GM21529 (cell line): Measurements from ENCODE around the gene ZNF205.
"Not testable (repeated sequence)": the region's sequence is repeated elsewhere in the genome, so short reads cannot be mapped to it uniquely, and the experiment has no call there.

Source experiments
- ATAC-seq: cut with Tn5 transposase; IDR thresholded peaks from one replicate; pipeline ENCODE4 v1.9.1; 2021; ENCODE audit not compliant: unreplicated experiment

The ZNF205 gene

DNA sequence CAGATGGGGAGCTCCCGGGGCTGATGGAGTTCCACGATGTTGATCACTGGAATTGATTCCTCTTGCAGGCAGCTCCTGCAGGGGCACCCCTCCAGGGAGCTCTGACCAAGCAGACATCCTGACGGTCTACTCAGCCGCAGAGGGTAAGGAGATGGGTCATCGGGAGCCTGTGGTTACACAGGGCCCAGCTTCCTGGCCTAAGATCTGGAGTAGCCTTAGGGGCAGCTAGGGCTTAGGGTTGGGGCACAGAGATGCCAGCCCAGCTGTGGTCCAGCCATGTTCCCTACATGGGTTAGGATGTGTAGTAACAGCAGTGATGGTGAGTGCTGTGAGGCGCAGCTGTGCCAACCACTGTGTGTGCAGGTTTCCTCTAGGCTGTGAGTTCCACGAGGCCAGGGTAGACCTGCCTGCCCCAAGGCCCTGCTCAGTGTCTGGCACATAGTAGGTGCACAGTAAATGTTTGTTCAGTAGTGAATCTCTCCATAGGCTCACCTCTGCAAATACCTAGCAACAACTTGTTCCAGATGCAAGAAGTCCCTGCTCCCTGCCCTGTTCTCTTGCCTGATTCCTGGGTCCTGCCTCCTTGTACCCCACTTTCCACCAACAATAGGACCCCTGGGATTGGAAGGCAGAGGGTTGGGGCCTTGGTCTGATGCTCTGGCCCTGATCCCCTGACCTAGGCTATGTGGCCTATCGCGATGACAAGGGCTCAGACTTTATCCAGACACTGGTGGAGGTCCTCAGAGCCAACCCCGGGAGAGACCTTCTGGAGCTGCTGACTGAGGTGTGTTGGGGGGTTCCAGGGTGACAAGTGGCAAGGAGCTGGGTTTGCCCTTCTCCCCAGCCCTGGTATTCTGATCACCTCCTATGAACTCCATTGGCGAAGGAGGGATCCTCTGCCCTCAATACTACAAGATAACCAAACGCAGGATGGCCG lies 36.1 kb downstream of the ZNF205 start:
- no peak for ATAC-seq

DNA sequence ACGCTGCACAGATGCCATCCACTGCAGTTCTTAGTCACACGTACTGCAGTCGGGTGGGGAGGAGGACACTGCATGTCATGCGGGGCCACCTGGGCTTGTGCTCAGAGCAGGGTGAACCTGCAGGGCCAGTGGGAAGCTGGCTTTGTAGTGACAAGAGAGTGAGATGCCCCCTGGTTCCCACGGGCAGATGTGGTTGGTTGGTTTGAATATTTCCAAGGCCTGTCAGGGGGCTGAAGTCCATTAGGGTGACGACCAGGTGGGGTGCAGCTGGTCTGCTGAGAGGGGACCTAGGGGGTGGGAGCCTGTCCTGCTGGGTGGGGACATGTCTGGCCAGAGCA lies 36.8 kb downstream of the ZNF205 start:
- ATAC-seq: no peak

DNA sequence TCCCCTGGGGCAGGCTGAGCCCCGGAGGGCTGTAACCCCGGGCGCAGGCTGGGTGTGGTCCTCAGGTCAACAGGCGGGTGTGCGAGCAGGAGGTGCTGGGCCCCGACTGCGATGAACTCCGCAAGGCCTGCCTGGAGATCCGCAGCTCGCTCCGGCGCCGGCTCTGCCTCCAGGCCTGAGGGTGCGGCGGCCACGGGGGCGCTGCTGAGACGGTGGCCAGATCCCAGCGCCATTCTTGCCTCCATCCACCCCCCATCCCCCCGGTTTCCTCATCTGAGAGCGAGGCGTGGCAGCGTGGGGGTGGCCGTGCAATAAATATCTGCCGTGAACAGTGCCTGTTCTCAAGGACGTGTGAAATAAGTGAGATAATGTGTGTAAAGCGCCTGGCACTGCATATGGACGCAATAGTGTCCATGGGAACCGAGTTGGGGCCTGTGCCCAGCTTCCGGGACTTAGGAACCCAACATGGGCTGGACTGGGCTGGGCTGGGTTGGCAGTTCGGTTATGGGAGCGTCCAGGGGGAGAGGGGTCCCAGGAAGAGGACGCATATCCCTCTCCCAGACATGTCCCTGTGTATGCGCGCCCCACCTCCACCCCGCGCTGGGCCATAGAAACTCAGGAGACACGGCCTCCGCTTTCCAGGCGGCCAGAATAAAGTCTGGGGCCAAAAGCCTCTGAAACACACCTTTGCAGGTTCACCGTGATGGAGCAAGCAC lies 37.4 kb downstream of the ZNF205 start:
- ATAC-seq: peak; percentile 25

DNA sequence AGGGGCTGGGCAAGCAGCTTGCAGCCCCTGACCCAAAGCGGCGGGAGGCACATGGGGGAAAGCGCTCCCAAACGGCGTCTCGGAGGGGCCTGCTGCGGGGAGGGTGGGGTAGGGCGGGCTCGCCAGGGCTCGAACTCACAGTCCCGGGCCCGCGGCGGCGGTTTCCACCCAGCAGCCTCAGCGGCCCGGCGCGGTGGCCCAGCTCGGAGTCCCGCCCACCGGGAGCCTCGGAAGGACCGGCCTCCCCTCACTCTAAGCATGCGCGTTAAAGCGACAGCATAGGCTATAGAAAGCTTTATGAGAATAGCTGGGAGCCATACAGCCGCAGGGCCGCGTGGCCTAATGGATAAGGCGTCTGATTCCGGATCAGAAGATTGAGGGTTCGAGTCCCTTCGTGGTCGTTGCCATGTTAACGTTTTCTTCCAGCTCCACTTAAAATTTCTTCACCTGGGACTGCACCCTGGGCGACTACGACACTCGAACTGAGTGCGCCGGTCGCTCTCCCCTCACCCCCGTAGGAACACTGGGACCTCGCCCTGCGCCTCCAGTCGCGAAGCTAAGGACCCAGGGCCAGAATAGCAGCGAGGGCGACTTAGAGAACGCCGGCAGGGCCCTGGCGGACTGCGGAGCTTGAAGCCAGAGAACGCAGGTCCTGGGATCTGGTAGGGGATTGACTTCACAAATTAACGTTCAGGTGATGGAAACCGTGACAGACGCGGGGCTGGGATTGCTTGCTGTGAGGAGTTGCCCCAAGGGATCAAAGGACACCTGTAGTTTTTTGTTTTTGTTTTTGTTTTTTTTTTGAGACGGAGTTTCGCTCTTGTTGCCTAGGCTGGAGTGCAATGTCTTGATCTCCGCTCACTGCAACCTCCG lies 38.2 kb downstream of the ZNF205 start:
- peak; percentile 63 for ATAC-seq

DNA sequence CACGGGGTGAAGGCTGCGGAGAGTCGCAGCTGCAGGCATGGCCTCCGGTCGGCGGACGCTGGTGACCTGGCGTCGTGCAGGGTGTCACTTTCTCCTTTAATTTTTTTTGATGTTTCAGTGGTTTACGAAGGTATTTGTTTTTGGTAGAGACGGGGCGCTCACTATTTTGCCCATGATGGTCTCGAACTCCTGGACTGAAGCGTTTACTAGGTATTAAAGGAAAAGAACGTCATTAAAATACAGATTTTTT lies 39.6 kb downstream of the ZNF205 start:
- no peak for ATAC-seq

DNA sequence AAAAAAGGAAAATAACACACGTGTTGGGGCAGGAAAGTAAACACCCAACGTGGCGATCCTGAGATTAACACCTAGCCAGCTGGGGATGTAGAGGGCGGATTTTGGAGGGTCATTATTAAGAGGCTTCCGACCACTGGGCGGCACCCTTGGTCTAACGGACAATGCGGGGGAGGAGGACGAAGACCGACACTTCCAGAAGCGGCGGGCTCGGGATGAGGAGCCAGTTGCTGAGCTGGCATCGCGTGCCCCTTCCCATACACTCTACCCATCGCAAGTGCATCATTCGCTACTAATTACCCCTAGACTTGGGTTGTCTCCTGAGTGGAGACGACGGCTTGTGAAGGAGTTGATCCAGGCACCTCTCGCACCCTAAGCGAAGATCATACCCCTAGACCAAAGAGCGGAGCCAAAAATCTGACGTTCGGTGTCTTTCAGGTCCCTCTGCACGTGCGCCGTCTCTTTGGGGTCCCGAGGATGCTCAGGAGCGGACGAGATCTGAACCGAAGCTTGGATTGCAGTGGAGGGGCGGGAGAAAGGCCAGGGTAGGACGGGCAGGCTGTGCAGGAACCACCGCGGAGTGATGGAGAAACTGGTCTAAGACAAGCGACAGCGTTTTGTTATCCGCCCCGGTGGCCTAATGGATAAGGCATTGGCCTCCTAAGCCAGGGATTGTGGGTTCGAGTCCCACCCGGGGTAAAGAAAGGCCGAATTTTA lies 40.0 kb downstream of the ZNF205 start:
- ATAC-seq: no peak

DNA sequence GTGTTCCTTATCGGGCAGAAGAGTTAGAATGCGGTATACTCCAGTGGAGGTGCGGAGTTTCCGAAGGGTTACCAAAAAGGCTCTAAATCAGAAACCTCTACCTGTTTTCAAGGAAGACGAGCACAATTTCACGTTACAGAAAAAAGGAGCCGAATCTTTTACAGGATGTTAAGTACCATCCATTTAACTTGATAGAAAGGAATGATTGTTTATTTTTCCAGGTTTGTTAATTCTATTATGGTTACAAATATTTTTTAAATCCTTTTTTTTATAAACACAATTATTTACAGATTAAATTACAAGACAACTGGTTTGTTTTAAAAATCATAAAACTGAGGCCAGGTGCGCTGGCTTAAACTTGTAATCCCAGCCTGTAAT lies 40.6 kb downstream of the ZNF205 start:
- no peak for ATAC-seq

DNA sequence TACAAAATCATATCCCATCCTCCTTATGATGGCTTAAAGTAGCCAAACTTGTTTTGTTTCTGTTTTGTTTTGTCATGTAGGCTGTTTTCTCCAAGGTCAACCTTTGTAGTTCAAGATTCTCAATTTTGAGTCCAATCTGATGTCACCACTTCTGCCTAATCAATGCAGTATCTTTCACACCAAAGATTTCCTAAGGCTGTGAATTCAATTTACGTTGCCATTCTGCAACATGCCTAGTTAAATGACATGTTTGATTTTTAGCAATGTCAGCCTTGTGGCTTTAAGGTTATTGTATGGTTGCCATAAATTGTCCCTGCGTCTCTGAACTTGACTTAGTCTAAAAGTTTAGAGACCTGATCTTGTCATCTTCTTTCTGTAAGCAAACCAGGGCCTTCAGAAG lies 42.8 kb downstream of the ZNF205 start:
- ATAC-seq: no peak

DNA sequence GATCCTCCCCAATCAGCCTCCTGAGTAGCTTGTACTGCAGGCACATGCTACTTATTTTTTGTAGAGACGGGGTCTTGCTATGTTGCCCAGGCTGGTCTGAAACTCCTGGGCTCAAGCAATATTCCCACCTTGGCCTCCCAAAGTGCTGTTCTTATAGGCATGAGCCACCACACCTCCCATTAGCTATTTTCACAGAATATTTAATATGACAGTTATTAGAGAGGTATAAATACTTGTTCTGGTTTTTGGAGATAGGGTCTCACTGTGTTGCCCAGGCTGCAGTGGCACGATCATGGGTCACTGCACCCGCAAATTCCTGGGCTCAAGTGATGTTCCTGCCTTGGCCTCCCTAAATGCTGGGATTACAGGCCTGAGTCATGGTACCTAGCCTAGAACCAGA lies 43.6 kb downstream of the ZNF205 start:
- no peak for ATAC-seq

DNA sequence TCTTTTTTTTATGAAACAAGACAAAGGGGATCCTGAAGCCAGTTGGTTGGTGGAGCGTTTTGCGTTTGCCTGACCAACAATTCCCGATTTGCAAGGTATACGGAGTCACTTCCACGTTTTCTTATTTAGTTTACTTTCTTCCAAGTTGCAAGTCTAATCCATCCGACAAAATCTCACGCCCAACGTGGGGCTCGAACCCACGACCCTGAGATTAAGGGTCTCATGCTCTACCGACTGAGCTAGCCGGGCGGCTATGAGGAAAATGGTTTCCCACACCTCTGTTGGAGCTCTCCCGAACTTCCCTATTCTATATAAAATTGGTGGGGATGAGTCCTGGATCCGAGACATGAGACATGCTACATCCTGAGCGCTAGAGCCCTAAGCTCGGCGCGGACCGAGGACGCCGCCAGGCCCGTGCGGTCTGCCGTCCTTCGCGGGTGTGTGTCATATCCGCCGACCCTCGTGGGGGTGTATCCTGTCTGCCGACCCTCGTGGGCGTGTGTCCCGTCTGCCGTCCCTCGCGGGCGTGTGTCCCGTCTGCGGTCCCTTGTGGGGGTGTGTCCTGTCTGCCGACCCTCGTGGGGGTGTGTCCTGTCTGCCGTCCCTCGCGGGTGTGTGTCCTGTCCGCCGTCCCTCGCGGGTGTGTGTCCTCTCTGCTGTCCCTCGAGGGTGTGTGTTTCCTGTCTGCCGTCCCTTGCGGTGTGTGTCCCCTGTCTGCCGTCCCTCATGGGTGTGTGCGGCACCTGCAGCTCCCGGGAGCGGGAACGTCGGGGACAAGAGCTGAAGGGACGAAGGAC lies 45.0 kb downstream of the ZNF205 start:
- ATAC-seq: no peak

DNA sequence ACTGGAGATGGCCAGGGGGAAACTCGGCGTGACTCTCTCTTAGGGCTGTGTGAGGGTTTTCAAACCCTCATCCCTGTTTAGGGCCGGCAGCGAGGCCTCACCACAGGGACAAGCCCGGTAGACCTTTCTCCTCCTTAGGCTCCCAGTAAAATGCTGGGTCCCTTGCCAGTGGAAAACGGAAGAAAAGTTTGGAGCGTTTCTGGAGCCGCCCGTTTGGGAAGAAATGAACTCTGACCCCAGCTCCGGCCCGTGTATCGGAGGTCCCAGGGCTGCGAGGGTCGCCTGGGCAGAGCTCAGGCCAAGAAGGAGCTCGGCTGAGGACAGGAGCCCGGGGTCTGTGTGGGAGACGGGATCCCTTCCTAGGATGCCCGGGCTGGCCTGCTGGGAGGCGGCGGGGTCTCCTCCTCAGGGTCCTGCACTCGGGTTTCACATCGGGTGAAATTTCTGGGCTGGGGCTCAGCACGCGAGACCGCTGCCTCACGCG lies 45.7 kb downstream of the ZNF205 start:
- ATAC-seq: peak; percentile 11

DNA sequence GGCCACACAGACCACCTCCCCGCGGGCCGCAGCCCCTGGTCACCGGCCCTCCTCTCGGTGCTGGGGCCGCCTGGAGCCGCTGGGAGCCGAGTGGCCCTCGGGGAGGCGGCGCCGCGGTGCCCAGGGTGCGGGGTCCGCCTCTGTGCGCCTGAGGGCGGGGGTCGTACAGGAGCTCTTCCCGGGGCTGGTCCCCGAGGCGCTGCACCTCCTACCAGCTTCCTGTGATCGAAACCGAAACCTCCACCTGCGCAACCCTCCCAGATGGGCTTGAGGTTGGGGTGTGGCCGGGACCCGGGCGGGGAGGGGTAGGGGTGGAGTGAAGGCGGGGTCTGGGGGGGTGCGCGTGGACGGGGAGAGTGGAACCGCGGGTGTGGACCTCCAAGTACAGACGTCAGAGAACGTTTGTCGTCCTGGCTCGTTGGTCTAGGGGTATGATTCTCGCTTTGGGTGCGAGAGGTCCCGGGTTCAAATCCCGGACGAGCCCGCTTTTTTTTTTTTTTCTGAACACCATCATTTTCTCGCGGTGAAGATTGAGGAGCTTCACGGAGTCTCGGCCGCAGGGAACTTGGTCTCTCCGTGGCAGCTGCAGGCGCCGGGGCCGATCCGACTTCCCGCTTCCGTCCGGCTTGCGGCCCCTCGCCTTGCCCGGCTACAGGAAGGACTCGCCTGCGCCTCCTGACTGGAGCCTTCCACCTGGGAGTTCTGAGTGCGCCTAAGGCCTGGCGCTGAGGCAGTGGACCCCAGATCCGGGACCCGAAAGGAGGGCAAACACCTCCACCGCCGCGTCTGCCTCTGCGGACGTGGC lies 46.3 kb downstream of the ZNF205 start:
- peak; percentile 41 for ATAC-seq

DNA sequence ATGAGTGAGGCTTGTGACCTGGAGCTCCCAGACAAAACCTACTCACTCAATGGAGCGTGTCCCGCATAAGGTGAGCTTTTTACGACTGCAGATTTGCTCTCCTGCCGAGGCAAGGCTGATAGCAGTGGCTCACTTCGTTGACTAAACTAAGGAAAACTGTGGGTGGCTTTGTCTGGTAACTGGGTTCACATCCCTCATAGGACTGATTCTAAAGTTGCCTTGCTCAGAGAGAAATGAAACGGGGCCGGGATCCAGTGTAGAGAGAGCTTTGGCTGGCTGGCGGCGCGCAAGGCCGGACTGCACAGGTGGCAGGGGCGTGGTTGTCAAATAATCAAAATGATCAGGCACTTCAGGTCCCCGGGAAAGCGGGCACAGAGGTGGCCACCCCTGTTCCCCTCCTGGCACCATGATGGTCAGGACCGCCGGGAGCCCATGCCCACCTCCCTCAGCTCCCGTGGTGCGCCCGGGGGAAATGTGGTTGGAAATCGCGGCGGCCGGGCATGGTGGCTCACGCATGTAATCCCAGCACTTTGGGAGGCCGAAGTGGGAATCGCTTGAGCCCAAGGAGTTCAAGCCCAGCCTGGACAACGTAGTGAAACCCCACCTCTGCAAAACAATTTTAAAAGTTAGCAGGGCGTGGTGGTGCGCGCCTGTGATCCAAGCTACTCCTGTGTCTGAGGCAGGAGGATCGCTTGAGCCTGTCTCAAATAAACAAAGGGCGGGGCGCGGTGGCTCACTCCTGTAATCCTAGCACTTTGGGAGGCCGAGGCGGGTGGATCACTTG lies 49.0 kb downstream of the ZNF205 start:
- no peak for ATAC-seq

DNA sequence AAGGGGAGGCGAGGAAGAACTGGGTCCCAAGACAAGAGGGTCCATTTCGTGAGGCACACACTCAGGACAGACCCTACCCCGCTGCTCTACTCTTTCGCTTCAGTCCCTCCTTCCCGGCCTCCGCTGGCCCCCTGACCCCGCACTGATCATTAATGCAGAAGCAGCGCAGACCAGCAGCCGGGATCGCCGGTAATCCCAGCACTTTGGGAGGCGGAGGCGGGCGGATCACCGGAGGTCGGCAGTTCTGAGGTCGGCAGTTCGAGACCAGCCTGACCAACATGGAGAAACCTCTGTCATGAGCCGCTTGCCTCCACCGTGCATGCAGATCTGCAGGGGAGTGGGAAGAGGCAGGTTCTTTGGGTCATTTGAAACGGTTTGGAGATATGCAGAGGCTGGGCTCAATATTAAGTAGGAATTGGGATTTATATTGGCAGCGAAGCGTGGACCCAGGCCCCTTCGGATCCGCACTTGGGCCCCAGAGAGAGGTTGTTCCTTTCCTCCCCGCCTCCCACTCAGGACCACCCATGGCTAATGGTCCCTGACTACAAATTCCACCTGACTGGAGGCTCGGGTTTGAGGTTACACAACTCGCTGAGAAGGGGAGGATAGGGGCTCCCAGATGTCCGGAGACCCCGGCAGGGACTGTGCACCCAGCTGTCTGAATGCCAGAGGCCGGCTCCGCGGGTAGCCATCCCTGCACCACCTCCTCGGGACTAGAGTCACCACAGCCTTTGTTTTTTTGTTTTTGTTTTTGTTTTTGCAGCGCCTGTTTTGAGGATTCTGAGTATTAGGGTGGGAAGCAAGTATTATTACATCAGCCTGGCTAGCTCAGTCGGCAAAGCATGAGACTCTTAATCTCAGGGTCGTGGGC lies 52.0 kb downstream of the ZNF205 start:
- ATAC-seq: no peak

DNA sequence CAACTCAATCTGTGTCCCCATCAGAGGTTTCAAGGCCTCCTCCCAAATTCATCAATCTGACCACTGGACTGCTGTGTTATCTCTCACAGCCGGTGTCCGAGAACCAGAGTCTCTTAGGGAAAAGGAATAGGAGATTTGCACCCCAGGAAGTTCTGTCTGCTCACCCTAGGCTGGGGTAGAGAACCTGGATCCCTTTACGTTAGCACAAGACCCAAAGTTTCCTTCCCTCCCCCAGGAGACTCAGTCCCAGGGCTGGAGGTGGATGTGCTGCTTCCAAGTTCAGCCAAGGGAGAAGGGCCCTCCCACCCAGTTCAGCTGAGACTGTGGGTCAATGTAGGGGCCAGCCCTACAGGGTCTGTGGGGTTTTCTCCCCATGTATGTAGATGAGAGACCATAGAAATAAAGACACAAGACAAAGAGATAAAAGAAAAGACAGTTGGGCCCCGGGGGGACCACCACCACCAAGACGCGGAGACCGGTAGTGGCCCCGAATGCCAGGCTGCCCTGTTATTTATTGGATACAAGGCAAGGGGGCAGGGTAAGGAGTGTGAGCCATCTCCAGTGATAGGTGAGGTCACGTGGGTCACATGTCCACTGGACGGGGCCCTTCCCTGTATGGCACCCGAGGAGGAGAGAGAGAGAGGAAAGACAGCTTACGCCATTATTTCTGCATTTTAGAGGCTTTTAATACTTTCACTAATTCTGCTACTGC lies 52.9 kb downstream of the ZNF205 start:
- no peak for ATAC-seq

DNA sequence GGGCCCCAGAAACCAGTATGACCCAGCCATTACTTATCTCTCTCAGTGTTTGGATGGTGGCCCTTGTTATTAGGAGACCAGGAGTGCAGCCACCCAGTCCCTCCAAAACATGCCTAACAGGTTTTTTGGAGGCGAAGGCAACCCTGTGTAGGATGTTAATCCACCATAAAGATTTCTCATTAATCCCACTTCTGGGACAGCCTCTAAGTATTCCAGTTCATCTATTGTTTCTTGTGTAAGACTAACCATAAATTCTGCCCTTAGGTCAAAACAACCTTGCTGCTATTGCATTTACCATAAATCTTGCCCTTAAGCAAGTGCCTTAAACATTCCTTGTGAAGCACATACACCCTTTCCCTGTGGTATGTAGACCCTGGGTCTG lies 54.1 kb downstream of the ZNF205 start:
- no peak for ATAC-seq

DNA sequence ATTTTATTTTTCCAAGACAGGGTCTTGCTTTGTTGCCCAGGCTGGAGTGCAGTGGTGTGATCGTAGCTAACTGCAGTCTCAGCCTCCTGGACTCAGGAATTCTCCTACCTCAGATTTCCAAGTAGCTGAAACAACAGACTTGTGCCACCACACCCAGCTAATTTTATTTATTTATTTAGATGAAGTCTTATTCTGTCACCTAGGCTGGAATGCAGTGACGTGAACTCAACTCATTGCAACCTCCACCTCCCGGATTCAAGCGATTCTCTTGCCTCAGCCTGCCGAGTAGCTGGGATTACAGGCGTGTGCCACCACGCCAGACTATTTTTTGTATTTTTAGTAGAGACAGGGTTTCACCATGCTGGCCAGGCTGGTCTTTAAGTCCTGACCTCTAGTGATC lies 56.3 kb downstream of the ZNF205 start:
- not testable (repeated sequence) for ATAC-seq
